GM12875 (cell line): ENCODE data around the gene BLOC1S1.

Experiments used
- H3K4me3 ChIP-seq: one replicate; pipeline ENCODE4 v1.5.1; 2011; ENCODE audit warnings: low read depth, low read length, control low read depth
- TF ChIP-seq, protein P1 (sequence below): IDR thresholded peaks from 2 replicates; pipeline ENCODE4 v1.5.1; 2011; ENCODE audit warnings: low read depth, mild to moderate bottlenecking, control low read depth, inconsistent platforms, low read length, moderate library complexity, borderline replicate concordance; ENCODE audit not compliant: insufficient read depth

BLOC1S1 gene

DNA sequence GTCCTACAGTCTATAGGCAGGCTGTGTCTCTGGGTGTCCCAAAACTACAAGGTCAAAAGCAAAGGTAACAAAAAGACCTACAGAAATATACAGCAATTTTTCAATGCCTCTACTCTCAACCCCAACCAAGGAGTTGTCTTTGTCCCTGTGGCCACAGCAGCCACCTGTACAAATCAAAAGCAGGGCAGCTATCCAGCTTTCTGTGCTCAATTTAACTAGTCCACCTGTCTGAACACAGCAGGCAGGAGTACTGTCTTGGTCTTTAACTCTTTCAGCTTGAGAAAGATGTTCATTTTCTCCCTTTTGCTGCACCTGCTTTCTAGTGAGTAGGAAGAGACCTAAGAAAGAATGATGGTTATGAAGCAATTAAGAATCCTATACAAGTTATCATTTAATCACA, 46.8 kb downstream of the BLOC1S1 start:
- TF ChIP-seq, protein P1, sequence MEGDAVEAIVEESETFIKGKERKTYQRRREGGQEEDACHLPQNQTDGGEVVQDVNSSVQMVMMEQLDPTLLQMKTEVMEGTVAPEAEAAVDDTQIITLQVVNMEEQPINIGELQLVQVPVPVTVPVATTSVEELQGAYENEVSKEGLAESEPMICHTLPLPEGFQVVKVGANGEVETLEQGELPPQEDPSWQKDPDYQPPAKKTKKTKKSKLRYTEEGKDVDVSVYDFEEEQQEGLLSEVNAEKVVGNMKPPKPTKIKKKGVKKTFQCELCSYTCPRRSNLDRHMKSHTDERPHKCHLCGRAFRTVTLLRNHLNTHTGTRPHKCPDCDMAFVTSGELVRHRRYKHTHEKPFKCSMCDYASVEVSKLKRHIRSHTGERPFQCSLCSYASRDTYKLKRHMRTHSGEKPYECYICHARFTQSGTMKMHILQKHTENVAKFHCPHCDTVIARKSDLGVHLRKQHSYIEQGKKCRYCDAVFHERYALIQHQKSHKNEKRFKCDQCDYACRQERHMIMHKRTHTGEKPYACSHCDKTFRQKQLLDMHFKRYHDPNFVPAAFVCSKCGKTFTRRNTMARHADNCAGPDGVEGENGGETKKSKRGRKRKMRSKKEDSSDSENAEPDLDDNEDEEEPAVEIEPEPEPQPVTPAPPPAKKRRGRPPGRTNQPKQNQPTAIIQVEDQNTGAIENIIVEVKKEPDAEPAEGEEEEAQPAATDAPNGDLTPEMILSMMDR = no peak
- H3K4me3 ChIP-seq = no peak overlapping the region

DNA sequence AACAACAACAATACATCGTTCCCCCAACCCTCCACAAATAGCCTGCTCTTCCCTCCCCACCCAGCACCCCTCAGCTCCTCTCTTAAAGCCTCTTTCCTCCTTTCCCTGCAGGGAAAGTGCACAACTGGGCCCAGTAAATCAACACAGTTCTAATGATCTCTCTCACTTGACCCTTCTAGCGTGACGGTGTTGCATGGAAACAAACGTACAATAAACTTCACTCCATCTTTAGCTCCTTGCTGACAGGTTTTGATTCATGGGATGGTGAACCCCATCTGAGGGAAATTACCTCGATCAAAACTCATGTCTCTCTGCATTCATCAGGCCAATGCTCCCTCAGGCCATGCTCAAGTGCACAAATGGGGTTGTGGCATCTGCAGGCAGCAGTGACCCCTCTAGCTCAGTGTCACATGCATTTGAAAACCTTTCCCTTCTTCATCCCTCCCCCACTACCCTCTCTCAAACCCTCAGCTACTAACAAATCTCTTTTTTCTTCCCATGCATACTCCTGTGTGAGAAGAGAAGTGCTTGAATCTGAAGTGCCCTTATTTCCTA, 50.0 kb downstream of the BLOC1S1 start:
- no peak overlapping the region for H3K4me3 ChIP-seq
- TF ChIP-seq, protein P1 = no peak

DNA sequence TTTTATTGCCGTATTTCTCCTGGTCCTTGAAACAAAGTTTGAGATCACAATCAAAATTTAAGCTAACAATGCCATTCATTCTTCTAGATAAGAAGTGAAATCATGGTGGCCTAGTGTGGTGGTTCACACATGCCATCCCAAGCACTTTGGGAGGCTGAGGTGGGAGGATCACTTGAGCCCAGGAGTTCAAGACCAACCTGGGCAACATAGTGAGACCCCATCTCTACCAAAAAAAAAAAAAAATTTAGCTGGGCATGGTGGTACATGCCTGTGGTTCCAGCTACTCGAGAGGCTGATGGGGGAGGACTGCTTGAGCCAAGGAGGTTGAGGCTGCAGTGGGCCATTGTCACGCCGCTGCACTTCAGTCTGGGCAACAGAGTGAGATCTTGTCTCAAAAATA, 51.3 kb downstream of the BLOC1S1 start:
- TF ChIP-seq, protein P1 = no peak

More for the DNA sequence above, 51.3 kb downstream of the BLOC1S1 start:
- H3K4me3 ChIP-seq = no peak overlapping the region
